Measurements from ENCODE around the gene SASH1.
"Not testable (repeated sequence)": the region's sequence is repeated elsewhere in the genome, so short reads cannot be mapped to it uniquely, and the experiment has no call there.

Gene SASH1

DNA sequence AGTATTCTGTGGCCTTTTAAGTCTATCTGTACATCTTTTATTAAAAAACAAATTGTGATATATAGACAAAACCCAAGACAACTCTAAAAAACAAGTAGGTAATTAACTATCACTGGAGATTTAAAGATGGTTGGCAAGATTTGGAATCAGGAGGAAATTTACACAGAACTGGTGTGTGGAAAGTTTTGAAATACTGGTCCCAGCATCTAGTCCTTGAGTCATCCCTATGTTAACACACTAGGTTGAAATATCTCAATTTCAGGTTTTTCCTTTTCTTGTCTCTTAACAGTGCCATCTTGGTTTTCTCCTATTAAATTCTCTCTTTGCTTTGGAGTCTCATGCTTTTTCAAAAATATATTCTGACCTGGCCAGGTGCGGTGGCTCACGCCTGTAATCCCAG lies 27.5 kb downstream of the SASH1 start:
- no peak for DNase-seq

DNA sequence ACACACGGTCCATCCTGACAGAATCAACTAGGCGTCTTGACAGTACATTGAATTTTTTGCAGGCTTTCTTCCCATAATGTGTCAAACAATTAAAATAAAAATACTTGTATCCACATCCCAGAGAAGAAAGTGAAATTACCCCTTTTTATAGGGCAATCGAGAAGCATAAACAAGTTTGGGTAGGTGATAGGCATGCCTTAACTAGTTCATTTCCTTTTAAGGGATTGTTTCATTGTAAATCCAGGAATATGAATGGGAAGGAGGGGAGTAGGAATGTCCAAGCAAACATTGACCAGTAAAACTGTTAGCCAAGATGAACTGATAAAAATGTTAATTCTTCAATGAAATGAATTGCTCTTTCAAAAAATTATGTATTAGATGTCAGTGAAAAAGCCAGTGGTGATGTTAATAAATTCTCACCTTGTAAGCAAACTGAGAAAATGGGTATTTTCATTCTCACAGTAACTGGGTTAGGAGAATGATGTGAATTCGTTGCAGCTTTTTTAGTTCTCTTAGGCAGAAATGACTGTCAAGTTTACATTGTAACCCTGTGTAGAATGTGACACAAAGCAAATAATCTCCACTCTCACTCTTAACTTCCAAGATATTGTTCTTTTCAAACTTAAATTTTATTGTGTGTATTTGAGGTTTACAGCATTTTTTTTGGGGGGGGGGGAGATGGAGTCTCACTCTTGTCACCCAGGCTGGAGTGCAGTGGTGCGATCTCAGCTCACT lies 31.6 kb downstream of the SASH1 start:
- DNase-seq: no peak

DNA sequence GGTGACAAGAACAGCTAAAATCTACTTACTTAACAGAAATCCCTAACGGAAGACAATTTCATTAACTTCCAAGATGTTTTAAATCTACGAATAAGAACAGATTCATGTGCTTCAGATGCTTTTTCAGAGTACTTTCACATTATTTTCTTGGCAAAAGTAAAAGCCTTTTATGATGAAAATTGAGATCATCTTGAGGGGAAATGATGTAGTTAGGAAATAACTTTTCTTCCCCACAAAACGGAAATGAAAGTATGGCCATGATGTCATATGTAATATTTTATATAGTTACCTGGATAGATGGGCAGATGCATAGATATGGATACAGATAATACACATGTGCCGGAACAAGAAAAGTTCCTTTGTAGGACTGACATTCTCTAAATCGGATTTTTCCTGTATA lies 32.8 kb downstream of the SASH1 start:
- DNase-seq: no peak

DNA sequence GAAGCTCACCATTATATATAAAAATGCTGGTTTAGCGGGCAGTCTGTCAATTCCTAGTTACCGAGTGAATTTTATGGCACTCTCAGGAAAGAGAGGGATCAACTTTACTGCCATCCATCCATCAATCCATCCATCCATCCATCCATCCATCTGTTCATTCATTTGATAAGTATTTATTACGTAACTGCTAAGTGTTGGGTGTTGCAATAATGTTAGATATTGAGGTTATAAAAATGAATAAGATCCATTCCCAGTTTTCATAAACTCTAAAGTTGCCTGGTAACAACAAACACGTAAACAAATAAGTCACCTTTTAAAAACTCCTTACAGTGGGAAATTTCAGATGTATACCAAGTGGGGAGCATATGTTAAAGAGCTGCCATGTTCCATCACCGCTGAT lies 36.8 kb downstream of the SASH1 start:
- no peak for DNase-seq

DNA sequence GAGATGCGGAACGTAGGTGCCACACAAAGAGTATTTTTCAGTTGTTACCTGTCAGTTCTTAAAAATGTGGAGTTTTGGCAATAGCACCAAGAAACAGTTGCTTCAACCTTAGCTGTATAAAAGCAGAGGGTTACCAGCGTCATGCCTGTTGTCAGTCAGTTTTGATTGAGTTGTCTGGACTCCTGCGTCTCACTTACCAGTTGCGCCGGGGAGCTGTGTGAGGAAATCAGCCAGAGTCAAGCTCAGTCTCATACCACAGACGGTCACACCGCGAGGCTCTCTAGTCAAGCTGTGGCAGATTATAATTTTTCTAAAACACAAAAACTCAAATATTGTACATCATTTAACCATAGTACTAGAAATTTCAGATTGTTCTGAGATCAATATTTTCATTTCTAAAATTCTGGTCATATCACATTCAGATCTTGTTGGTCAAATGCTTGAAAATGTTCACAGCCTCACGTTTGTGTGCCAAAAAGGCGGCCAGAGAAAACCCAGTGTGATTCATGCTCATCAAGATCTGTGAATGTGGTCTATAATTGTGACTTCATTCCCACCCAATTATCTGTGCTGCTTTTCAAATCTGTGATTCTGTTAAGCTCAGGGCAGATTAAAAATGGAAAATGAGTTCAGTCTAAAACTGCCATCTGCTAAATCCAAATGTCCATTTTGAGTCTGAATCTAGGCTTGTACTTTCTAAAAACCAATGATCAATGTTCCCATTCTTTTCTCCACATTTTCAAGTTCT lies 37.5 kb downstream of the SASH1 start:
- no peak for DNase-seq

DNA sequence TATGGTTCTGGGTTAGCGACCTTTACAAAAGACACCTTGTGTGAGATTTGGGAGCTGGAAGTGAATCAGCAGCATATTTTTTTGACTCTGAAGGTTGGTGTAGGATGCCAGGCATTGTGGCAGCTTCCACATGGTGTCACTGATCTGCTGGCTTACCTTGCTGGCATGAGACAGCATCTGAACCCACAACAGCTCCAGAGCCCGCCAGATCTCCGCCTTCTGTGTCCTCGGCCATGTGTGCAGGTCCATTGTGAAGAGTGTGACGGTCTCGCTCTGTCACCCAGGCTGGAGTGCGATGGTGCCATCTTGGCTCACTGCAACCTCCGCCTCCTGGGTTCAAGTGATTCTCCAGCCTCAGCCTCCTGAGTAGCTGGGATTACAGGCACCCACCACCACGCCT lies 39.4 kb downstream of the SASH1 start:
- not testable (repeated sequence) for DNase-seq

DNA sequence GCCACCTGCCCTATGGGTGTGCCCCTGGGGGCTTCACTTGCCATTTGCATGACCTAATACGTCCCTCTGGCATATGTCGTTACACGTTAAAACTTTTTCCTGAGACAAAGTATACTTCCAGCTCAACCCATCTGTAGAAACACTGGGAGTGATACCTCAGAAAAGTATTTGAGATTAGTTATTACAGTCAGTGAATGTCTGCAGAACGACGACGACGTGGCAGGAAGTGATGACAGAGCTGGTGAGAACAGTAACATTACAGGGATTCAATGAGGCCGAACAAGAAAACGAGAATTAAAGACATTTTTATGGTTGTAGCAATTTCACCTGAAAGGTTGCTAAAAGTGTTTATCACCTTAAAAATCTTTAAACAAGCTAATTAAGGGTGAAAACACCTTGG lies 40.2 kb downstream of the SASH1 start:
- DNase-seq: no peak

DNA sequence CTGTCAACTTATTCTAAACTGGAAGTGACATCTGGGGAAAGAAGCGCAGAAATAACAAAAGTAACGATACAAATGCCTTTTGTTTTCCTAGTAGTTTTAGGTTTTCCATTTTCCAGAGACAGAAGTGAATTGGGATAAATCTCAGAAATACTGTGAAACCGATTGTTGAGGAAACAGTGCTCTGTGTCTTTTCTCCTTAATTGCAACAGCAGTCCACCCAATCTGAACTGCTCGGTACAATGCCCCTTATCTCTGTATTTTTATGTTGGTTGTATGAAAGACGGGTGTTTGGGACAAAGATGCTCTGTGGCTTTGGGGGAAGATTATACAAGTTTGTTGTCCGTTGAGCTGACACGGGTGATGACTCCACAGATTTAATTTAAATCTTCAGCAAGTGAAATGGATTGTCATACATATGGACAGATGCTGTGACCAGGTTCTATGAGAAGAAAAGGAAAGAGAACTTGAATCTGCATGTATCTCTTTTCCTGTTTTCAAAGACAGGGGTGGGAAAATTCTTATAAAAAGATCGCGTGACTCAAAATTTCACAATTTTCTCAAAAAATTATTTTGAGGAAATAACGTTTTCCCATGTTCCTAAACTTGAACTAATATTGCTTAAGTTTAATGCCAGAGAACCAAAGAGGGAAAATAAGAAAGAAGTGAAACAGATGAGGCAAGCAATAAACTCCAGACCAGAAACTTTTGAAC lies 41.2 kb downstream of the SASH1 start:
- no peak for DNase-seq

DNA sequence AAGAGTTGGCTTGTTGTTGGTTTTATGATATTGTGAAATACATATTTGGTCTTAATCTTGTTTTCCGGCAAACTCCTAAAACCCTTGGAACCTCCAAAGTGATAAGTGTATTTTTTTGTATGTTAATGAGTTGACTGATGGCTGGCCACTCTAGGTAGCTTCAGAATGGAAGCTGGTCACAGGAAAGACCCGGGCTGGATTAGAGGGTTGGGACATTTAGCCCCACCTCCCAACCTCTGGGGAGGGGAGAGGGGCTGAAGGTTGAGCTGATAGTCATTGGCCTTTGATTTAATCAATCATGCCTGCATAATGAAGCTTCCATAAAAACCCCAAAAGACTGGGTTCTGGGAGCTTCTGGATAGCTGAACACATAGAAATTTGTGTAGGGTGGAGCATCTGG lies 42.7 kb downstream of the SASH1 start:
- DNase-seq: no peak

DNA sequence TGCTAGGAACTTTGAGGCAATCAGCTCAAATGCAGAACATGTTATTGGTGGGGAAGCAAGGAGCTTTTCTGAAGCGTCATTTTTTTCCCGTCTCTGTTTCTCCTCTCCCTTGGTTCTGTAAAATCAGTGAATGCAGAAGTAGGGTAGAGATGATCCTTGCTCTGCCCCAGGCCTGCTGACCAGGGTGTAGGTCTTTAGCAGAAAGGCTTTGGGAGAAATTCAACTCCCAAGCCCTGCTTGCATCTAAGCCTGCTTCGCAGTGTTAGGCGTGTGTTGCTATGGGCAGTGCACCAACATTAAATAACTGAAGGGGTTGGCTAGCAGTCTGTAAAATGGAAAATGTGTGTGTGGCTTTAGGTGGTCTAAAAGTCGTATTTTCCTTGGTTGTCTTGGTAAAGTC lies 45.9 kb downstream of the SASH1 start:
- no peak for DNase-seq

DNA sequence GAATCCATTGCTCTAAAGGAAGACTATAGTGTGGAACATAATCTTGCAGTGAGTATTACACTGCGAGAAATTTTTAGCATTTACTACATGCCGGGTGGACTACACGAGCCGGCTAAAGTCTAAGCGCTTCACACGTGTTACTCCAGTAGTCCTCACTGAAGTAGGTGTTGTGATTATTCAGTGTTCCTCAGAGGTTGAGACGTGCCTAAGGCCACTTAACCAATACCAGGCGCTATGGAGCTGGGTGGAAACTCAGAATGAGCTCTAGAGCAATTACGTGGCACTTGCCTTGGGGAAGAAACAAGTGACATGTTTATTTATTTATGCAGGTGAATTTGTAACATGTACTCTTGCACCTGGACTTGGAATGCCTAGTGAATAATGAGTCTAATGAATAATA lies 46.4 kb downstream of the SASH1 start:
- no peak for DNase-seq

DNA sequence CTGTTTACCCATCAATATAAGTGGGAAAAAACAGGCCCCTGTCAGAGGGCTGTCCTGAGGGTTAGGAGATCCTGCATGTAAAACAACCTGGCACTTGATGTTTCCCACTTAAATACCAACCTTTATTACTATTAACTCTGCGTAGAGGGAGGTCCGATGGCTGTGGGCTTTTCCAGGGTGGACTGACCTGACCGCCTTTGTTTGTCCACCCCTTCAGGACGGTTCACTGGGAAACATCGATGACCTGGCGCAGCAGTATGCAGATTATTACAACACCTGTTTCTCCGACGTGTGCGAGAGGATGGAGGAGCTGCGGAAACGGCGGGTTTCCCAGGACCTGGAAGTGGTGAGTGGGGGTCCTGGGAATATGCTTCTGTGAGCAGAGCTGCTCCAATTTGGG lies 47.3 kb downstream of the SASH1 start:
- no peak for DNase-seq

DNA sequence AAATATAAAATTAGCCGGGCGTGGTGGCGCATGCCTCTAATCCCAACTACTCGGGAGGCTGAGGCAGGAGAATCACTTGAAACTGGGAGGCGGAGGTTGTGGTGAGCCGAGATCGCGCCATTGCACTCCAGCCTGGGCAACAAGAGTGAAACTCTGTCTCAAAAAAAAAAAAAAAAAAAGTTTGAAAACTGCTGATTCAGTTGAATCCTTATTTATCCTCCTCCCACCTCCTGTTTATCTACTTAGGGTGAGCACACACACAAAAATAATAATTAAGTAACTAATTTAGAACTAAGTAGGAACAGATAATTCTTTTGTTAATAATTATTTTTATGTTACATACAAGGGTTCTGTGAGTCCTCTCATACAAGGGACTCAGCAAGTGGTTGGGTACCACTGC lies 49.5 kb downstream of the SASH1 start:
- DNase-seq: not testable (repeated sequence)

DNA sequence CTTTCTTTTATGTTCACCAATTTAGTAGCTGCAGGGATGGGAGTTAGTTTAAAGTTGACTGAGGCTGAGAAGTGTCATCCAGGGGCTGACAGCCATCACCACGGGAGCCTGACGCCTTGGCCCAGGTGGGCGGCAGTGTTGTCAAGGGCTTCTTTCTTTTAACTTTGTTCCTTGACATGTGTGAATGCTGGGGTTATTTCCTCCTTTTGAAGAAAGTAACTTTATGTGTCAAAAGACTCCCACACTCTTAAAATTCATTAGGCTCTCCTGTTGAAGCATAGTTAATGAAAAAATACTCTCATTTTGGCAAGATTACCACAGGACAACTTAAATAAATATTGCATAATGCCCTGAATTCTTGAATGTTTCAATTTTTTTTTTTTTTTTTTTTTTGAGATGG lies 50.0 kb downstream of the SASH1 start:
- DNase-seq: no peak

DNA sequence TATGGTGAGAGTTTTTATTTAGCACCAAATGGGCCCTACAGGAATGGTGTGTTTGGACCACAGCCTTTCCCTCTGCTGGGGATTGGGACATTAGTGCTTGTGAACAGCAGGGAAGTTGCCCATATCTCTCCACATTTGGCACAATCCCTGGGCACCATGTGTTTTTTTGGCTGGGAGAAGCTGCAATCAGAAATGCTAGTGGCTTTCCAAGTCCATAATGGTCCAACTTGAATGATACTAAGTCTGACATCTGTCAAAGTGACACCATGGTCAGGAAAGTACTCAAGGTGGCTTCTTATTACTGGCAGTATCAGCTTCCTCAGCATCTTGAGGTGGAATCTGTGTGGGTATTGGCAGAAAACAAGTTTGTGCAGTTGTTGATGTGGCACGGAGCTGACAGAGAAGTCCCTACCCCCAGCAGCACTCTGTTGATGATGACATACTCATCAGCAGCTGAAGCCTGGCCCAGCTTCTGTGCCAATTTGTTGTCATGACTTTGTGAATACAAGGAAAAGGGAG lies 53.0 kb downstream of the SASH1 start:
- no peak for DNase-seq

DNA sequence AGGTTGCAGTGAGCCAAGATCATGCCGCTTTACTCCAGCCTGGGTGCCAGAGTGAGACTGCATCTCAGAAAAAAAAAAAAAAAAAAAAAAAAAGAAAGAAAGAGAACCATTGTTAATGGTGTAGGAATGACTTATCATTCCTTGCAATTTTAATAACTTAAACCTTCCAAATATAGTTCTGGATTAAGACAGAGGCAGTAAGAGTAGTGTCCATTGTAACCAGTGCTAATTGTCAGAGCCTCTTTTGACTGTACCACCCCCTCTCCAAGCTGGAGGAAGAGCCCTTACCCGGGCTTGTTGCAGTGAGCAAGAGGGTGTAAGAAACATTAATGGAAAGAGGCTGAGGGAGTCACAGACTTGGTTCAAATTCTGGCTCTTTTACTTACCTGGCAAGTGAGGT lies 53.8 kb downstream of the SASH1 start:
- DNase-seq: no peak

DNA sequence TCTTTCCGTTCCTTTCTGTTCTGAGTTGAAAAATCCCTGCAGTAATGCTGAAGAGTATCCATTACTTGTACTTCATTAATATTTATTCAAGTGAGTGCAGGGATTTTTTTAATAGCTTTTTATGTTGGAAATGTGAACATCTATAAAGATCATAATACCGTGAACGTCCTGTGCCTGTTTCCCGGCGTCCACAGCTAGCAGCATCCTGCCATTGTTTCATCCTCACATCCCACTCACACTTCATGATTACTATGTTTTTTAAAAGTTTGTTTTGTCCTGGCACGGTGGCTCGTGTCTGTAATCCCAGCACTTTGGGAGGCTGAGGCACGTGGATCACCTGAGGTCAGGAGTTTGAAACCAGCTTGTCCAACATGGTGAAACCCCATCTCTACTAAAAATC lies 54.3 kb downstream of the SASH1 start:
- no peak for DNase-seq

DNA sequence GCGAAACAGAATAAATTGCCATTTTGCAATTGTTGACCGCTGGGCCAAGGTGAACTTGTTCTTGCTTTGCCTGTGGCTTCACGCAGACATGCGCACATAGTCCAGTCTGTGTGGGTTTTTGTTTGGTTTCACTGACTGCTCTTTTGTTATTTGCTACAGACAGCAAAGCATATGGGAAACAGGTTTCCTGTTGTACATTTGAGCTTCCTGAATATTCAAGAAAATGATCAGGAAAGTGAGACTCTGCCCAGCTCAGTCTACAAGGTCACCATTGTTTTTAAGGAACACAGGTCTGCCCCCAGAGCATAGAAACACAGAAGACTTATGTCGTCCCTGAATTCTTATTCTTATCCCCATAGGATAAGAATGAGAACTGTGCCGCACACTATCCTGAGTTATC lies 55.6 kb downstream of the SASH1 start:
- no peak for DNase-seq

DNA sequence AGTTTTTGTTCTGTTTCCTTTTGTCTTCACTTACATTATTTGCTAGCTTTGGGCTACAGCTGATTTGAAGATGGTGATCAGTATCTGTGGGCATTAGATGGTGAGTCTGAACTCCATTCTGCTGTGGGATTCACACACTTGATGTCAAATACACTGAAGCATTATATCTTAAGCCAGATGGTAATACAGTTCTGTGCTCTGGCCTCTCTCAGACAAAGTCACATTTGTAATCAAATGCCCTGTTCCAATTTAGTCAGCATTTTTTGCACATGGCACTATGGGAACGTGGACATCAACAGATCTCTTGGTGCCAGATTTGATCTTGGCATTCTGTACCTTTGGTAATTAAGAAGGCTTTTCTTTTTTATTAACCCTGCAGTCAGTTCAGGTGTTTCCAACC lies 56.0 kb downstream of the SASH1 start:
- DNase-seq: no peak

DNA sequence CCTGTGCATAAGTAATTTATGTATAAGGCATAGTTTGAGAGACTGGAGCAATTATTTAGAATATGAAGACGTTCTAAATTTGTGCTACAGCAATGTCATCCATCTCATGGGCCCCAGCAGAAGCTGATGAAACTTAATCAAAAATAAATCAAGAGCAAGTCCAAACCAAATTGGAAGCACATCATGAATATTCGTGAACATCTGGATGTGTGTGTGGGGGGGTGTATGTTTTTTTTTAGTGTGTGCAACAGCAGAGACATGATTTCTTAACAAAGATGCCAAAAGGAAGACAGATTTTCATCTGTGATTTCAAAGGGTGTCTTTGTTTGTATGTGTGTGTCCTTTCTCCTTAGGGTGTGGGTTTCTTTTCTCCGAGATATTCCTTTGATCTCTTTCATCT lies 58.9 kb downstream of the SASH1 start:
- no peak for DNase-seq

DNA sequence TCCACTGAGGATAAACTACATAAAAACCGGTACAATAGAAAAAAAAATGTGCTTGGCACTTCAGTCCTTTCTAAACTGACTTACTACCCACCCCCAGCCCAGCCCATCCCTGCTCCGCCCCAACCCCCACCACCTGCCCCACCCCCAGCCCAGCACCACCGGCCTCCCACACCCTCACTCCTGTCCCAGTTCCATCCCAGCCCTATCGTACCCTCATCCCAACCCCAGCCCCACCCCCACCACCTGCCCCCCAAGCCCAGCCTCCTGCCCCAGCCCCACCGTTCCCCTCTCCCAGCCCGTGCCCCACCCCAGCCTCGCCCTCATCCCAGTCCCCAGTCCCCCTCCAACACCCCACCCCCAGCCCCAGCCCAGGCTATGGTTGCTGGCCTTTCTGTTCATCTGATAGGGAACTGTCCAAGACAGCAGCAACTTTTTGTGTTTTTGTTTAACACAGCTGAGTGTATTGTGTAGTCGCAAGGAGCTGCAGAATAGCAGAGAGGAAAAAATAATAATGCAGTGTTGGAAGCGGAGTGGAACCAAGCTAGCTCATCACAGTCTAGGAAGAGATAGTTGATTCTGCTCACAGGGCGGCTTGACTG lies 61.9 kb downstream of the SASH1 start:
- DNase-seq: no peak

DNA sequence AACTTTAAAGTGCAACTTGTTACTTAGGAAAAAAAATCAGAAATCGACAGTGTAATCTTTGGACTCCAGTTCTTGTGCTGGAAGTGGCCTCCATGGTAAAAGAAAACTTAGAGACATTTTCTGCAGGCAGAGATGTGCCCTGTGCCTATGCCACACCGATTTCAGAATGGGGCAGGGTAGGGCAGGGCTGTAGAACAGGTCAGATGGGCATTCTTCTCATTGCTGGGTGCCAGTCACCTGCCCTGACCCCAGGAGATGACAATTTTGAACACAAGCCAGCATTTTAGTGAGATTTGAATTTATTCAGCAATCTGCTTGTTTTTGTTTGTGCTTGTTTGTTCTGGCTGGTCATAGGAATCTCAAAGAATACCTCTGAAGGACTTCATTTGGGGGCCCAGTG lies 63.3 kb downstream of the SASH1 start:
- DNase-seq: no peak

DNA sequence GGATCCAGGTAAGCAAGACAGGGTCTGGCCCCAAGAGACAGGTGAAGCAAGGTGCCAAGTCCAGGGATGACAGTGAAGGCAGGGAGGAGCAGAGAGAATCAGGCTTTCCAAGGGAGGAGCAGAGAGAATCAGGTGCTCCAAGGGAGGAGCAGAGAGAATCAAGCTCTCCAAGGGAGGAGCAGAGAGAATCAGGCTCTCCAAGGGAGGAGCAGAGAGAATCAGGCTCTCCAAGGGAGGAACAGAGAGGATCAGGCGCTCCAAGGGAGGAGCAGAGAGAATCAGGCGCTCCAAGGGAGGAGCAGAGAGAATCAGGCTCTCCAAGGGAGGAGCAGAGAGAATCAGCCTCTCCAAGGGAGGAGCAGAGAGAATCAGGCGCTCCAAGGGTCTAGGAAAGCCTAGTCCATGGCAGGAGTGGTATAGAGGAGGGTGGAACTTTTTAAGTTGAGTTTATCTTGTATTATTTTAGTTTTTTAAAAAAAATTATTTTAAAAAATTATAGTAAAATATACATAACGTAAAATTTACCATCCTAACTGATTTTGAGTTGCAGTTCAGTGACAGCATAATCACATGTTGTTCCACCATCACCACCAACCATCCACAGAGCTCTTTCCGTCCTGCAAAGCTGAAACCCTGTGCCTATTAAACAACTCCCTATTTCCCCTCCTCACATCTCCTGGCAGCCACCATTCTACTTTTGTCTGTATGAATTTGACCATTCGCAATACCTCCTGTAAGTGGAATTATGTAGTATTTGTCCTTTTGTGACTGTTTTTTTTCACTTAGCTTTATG lies 64.1 kb downstream of the SASH1 start:
- DNase-seq: no peak
